ENCODE results near the gene MAML3. TPM values are rescaled to one million over a fixed set of nuclear protein-coding genes. Genes with fewer than 3 reads are reported as not detected.

The MAML3 gene
- polyA plus RNA-seq, 4 donors, result 13.5 to 17.9 (median 16.5) TPM

GRCh38 chr4:139940600-139940999 is 213.4 kb downstream of the MAML3 start:
- DNase-seq (ENCODE audit: low read depth in 4 of 4, low spot score in 3 of 4), result no peak

GRCh38 chr4:139938414-139938813 is 215.6 kb downstream of the MAML3 start:
- no peak for DNase-seq (ENCODE audit: low read depth in 4 of 4, low spot score in 3 of 4)

GRCh38 chr4:139935911-139936310 is 218.1 kb downstream of the MAML3 start:
- DNase-seq (ENCODE audit: low read depth in 4 of 4, low spot score in 3 of 4), result no peak

- no peak for DNase-seq (ENCODE audit: low read depth in 4 of 4, low spot score in 3 of 4)
Observed at GRCh38 chr4:139934708-139935195, 219.2 kb downstream of the MAML3 start.

GRCh38 chr4:139934057-139934707 is 219.8 kb downstream of the MAML3 start:
- DNase-seq (ENCODE audit: low read depth in 4 of 4, low spot score in 3 of 4), result no peak

GRCh38 chr4:139933541-139933940 is 220.4 kb downstream of the MAML3 start:
- DNase-seq (ENCODE audit: low read depth in 4 of 4, low spot score in 3 of 4), result peak in 2 of 4 donors; percentile 40 to 45

GRCh38 chr4:139933104-139933503 is 220.9 kb downstream of the MAML3 start:
- no peak for DNase-seq (ENCODE audit: low read depth in 4 of 4, low spot score in 3 of 4)

GRCh38 chr4:139924782-139925181 is 229.2 kb downstream of the MAML3 start:
- DNase-seq (ENCODE audit: low read depth in 4 of 4, low spot score in 3 of 4), result no peak

- DNase-seq (ENCODE audit: low read depth in 4 of 4, low spot score in 3 of 4), result no peak
Observed at GRCh38 chr4:139922406-139923024, 231.5 kb downstream of the MAML3 start.

GRCh38 chr4:139921429-139922184 is 232.4 kb downstream of the MAML3 start:
- DNase-seq (ENCODE audit: low read depth in 4 of 4, low spot score in 3 of 4), result no peak

- DNase-seq (ENCODE audit: low read depth in 4 of 4, low spot score in 3 of 4), result no peak
Observed at GRCh38 chr4:139920486-139921002, 233.4 kb downstream of the MAML3 start.

- no peak for DNase-seq (ENCODE audit: low read depth in 4 of 4, low spot score in 3 of 4)
Observed at GRCh38 chr4:139919521-139919920, 234.5 kb downstream of the MAML3 start.

GRCh38 chr4:139919004-139919403 is 235.0 kb downstream of the MAML3 start:
- no peak for DNase-seq (ENCODE audit: low read depth in 4 of 4, low spot score in 3 of 4)

- no peak for DNase-seq (ENCODE audit: low read depth in 4 of 4, low spot score in 3 of 4)
Observed at GRCh38 chr4:139918591-139918990, 235.4 kb downstream of the MAML3 start.

- DNase-seq (ENCODE audit: low read depth in 4 of 4, low spot score in 3 of 4), result no peak
Observed at GRCh38 chr4:139917896-139918295, 236.1 kb downstream of the MAML3 start.

- no peak for DNase-seq (ENCODE audit: low read depth in 4 of 4, low spot score in 3 of 4)
Observed at GRCh38 chr4:139916041-139916440, 237.9 kb downstream of the MAML3 start.

- DNase-seq (ENCODE audit: low read depth in 4 of 4, low spot score in 3 of 4), result no peak
Observed at GRCh38 chr4:139915037-139915436, 238.9 kb downstream of the MAML3 start.

GRCh38 chr4:139913995-139914598 is 239.9 kb downstream of the MAML3 start:
- DNase-seq (ENCODE audit: low read depth in 4 of 4, low spot score in 3 of 4), result no peak

GRCh38 chr4:139913398-139913990 is 240.5 kb downstream of the MAML3 start:
- DNase-seq (ENCODE audit: low read depth in 4 of 4, low spot score in 3 of 4), result no peak

- no peak for DNase-seq (ENCODE audit: low read depth in 4 of 4, low spot score in 3 of 4)
Observed at GRCh38 chr4:139912445-139912844, 241.5 kb downstream of the MAML3 start.

GRCh38 chr4:139910106-139910505 is 243.9 kb downstream of the MAML3 start:
- no peak for DNase-seq (ENCODE audit: low read depth in 4 of 4, low spot score in 3 of 4)

Measured in left renal pelvis (tissue), 4 donors.